ENCODE results near the gene PDE4D. TPM values are rescaled to one million over a fixed set of nuclear protein-coding genes. Genes with fewer than 3 reads are reported as not detected.

Gene PDE4D
- total RNA-seq, 1 experiment from 2014 or later, result 2.1 TPM

GRCh38 chr5:59816654-59817300 lies 76.7 kb downstream of the PDE4D start:
- Histone ChIP-seq H3K79me1 (ENCODE audit: insufficient read depth, low read depth, low read length, poor library complexity, severe bottlenecking) (no peaks in the 10 kb centered on the region), H3K4me2 (ENCODE audit: insufficient read depth, insufficient read length, low read length) (no peak overlapping the region), H2BK120ac (ENCODE audit: low read depth, low read length, poor library complexity, severe bottlenecking) (no peak overlapping the region), H3K79me2 (ENCODE audit: insufficient read depth, low read length) (no peaks in the 10 kb centered on the region), H3K9ac (ENCODE audit: extremely low read depth, insufficient read length, low read length) (no peak overlapping the region), H4K91ac (ENCODE audit: insufficient read length, low read depth, low read length) (no peak overlapping the region), H3K18ac (ENCODE audit: insufficient read length, low read depth, low read length) (no peak overlapping the region), H3T11ph (ENCODE audit: low read length) (no peak overlapping the region), H2BK15ac (ENCODE audit: low read depth, low read length) (no peak overlapping the region), H2AK5ac (ENCODE audit: insufficient read length, low read length) (no peak overlapping the region), H2BK5ac (ENCODE audit: insufficient read length, low read length) (no peak overlapping the region), H2AFZ (ENCODE audit: low read length) (no peak overlapping the region), H4K20me1 (ENCODE audit: control insufficient read depth, insufficient read depth, insufficient read length) (no peaks in the 10 kb centered on the region), H2BK12ac (ENCODE audit: insufficient read length, low read depth, low read length) (no peak overlapping the region), H3K27ac (ENCODE audit: insufficient read length, low read depth, low read length) (no peak overlapping the region), H3K23me2 (ENCODE audit: insufficient read length, low read depth, low read length, poor library complexity, severe bottlenecking) (no peaks in the 10 kb centered on the region), H3K14ac (ENCODE audit: insufficient read depth, low read length) (no peak overlapping the region), H4K5ac (ENCODE audit: insufficient read length, low read depth, low read length) (no peak overlapping the region), H3K4me1 (ENCODE audit: insufficient read depth, low read length) (no peaks in the 10 kb centered on the region), H2BK20ac (ENCODE audit: low read depth, low read length, poor library complexity, severe bottlenecking) (no peak overlapping the region), H3K4ac (ENCODE audit: low read depth, low read length) (no peak overlapping the region), H3K27me3 (ENCODE audit: insufficient read depth, low read length) (no peaks in the 10 kb centered on the region), H3K9me3 (ENCODE audit: control insufficient read depth, low read depth, low read length) (no peaks in the 10 kb centered on the region), H4K8ac (replicated peaks; ENCODE audit: insufficient read length, low read depth, low read length) (no peak overlapping the region), H3K23ac (ENCODE audit: insufficient read length, low read depth, low read length) (no peak overlapping the region), H3K56ac (ENCODE audit: insufficient read length, low read depth, low read length) (no peak overlapping the region)
- Mint-ChIP-seq H3K4me1 (peaks cover 0 to 5% of the 10 kb centered on the region in 2 experiments; a peak in 1 of 4 replicates), H3K4me3 (no peak overlapping the region), H3K27ac (no peak overlapping the region), H3K36me3 (ENCODE audit: insufficient read depth in 1 of 3, low read depth in 3 of 3) (no peaks in the 10 kb centered on the region), H3K27me3 (ENCODE audit: low read depth) (peaks cover 3% of the 10 kb centered on the region; the same call in 1 of the 2 replicates), H3K9me3 (no peaks in the 10 kb centered on the region)
- no peak for TF ChIP-seq CTCF (conservative IDR thresholded peaks at IDR 0.05)
- no CpG with 5 or more reads among the region's 6 CpGs for WGBS (ENCODE audit: extremely low coverage, insufficient read length, low lambda C conversion rate)
- no peak for DNase-seq
